Cardiac fibroblast (primary cell): Measurements from ENCODE around the gene PLA2G4B.

Experiments
- DNase-seq, 2 donors: peaks; one replicate each; pipeline versions ENCODE4 v3.0.0 to v3.0.0-alpha.2; 2010; ENCODE audit warnings: low read depth in 2 of 2
- H3K4me3 ChIP-seq, 2 donors: replicated peaks in 1 of 2; 1 replicate in 1 of 2; 2 replicates in 1 of 2; pipeline ENCODE4 v1.5.1; 2011; ENCODE audit warnings: low read depth in 2 of 2, low read length in 2 of 2, mild to moderate bottlenecking in 2 of 2, moderate library complexity in 1 of 2
- TF ChIP-seq, protein P1 (sequence below): IDR thresholded peaks from one replicate; pipeline ENCODE4 v1.5.1; 2011; ENCODE audit warnings: low read depth, mild to moderate bottlenecking, low read length, inconsistent platforms

The PLA2G4B gene

DNA sequence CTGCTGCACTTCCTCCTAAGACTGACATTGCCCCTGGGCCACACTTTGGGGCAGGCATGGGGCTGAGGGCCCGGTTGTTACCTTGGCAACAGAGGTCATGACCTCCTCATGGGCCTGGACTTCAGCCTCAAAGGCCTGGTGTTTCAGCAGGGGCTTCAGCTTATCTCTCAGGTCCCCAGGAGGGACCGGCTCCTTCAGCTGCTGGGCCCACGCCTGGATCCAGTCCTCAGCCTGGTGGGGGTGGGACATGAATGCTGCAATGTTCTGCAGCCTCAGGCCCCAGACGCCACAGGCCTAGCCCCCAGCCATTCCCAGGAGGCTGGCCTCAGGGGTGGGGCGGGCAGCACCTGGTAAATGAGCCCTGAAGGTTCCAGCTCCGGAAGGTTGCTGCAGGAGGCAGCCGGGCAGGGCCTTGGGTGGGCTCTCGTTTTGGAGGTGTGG lies 27.6 kb downstream of the PLA2G4B start:
- no peak for DNase-seq
- no peak overlapping the region for H3K4me3 ChIP-seq
- TF ChIP-seq, protein P1, sequence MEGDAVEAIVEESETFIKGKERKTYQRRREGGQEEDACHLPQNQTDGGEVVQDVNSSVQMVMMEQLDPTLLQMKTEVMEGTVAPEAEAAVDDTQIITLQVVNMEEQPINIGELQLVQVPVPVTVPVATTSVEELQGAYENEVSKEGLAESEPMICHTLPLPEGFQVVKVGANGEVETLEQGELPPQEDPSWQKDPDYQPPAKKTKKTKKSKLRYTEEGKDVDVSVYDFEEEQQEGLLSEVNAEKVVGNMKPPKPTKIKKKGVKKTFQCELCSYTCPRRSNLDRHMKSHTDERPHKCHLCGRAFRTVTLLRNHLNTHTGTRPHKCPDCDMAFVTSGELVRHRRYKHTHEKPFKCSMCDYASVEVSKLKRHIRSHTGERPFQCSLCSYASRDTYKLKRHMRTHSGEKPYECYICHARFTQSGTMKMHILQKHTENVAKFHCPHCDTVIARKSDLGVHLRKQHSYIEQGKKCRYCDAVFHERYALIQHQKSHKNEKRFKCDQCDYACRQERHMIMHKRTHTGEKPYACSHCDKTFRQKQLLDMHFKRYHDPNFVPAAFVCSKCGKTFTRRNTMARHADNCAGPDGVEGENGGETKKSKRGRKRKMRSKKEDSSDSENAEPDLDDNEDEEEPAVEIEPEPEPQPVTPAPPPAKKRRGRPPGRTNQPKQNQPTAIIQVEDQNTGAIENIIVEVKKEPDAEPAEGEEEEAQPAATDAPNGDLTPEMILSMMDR: no peak

DNA sequence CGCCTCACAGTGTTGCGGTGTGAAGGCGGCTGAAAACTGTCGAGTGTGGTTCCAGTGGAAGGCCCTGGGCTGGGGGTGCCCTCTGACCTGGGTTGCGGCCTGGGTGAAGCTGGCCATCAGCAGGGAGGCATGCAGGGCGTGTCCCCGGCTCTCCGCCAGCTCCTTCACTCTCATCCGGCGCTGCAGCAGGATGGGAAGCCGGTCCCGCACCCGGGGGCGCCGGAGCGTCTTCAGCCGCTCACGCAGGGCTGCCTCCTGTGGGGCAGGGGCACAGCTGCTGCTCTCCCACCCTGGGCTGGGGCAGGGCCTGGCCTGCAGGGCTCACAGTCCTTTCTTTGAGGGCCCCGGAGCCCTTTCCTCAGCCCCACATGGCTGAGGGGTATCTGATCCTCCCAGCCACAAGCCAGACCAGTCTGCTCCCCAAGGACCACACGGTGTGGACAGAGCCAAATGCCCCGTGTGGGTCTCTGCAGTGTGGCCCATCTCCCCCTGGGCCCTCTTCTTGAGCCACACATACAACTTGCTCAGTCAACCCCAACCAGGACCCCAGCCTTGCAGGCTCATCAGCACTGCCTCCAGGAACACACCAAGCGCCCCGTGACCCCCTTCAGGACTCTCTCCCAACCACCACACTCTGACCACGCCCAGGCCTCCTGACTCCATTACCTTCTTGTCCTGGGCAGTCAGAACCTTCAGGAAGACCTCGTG lies 28.4 kb downstream of the PLA2G4B start:
- no peak overlapping the region for H3K4me3 ChIP-seq
- DNase-seq: no peak
- TF ChIP-seq, protein P1: no peak

DNA sequence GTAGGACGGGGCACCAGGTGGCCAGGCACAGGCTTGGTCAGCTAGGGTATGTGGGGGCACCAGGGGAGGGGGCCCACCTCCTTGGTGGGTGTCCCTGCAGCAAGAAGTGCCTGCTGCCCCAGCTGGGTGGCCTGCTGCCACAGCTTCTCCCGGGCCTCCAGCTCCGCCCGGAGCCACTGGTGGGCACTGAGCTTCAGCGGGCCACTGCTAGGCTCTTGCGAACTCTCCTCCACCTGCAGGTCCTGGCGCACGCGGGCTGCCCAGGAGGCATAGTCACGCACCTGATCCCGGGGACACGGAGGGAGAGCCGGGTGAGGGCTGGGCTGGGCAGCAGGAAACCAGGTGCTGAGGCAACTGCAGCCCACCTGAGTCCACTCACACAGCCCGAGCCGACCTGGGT lies 29.7 kb downstream of the PLA2G4B start:
- TF ChIP-seq, protein P1: no peak
- H3K4me3 ChIP-seq: no peak overlapping the region
- no peak for DNase-seq

DNA sequence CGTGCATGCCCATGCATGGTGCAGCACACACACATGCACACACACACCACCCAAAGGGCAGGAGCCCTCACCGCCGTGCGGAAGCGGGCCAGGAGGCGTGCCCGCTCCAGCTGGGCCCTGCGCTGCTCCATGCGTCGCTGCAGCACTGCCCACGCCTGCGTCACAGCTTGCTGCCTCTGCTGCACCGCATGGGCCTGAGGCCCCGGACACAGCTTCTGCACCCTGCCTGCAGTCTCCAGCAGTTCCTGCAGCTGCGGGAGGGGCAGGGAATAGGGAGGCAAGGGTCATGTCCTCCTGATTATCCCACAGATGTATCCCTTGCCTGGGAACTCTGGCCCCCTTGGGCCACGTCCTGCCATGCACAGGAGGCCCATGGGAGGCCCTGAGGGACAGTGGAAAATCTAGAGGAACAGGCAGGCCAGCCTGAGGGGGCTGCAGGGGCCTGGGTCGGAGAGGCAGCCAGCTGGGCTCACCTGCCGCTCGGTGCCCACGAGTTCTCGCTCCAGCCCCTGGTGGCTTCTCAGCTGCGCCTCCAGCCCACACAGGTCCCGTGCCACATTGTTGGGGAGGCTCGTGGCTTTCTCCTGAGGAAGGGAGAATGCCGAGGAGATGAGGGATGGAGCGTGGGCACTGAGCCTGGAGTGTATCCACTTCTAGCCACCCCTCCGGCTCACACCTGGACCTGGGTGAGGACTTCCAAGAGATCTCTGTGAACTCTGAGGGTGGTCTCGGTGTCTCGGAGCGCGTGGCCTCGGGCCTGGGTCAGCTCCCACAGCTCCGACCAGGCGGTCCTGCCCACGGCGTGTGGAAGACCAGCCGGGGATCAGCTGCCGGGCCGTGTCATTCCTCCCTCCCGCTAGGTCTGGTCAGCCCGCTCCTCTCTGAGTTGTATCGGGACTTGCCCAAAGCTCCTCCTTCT lies 31.4 kb downstream of the PLA2G4B start:
- no peak overlapping the region for H3K4me3 ChIP-seq
- DNase-seq: no peak
- TF ChIP-seq, protein P1: no peak

DNA sequence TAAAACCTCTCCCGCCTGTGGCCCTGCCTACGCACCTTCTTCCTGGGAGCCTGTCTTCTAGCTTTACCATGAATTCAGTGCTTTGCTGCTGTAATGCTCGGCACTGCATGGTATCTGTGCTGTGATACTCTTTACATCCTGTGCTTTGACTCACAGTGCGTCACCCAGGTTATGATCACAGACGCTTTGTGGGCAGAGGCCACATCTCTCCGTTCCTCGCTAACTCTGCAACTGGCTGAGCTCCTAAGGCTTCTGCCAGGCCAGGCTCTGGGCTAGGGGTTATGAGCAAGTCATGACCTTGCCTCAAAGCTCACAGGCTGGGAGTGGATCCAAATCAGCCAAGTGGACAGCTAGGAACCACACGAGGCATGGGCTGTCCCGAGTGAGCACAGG lies 32.0 kb downstream of the PLA2G4B start:
- no peak overlapping the region for H3K4me3 ChIP-seq
- DNase-seq: peak; percentile 60 to 75
- TF ChIP-seq, protein P1: no peak

DNA sequence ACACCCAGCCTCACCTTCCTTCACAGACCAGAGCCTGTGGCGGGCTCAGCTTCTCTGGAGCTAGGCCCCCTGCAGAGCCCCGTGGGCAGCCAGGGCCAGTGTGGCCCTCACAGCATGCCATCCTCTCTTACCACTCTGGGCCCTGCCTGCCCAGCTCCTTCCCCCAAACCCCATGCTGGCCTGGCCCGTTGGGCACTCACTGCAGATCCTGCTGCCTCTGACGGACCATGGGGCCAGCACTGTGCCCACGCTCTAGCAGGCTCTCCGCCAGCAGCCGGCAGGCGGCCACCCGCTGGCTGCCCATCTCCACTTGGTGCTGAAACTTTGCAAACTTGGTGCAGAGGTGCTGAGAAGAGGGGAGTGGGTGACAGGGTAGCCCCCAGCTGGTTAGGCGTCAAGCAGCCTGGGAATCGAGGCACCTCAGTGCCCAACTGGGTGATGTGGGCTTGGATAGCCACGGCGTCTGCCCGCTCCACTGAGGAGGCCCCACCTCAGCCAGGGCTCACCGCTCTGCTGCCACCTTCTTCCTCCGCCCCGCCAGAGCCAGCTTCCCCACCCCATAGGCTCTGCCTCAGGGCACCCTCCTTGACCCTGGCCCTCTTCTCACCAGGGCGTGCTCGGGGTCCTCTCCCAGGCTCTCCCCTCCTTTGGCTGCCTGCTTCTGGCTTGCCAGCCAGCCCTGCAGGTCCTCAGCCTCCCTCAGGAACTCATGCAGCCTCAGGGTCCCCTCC lies 32.7 kb downstream of the PLA2G4B start:
- no peak for DNase-seq
- H3K4me3 ChIP-seq: no peak overlapping the region
- TF ChIP-seq, protein P1: no peak
